ENCODE measurements around the gene PLEKHA5.
A peak's percentile ranks its signal among the peaks of the same experiment; 100 is the strongest.
"Not testable (repeated sequence)": the region's sequence is repeated elsewhere in the genome, so short reads cannot be mapped to it uniquely, and the experiment has no call there.

The PLEKHA5 gene

GRCh38 chr12:19285793-19286448 is 156.4 kb downstream of the PLEKHA5 start:
- DNase-seq, result no peak

GRCh38 chr12:19287302-19287701 is 157.8 kb downstream of the PLEKHA5 start:
- DNase-seq, result no peak

GRCh38 chr12:19288161-19288560 is 158.6 kb downstream of the PLEKHA5 start:
- DNase-seq, result no peak

GRCh38 chr12:19288603-19289244 is 159.2 kb downstream of the PLEKHA5 start:
- peak; percentile 27 for DNase-seq

GRCh38 chr12:19298836-19299605 is 169.5 kb downstream of the PLEKHA5 start:
- DNase-seq, result no peak

GRCh38 chr12:19299765-19300164 is 170.2 kb downstream of the PLEKHA5 start:
- no peak for DNase-seq

- DNase-seq, result no peak
Observed at GRCh38 chr12:19301223-19301622, 171.7 kb downstream of the PLEKHA5 start.

GRCh38 chr12:19301688-19302087 is 172.2 kb downstream of the PLEKHA5 start:
- DNase-seq, result no peak

GRCh38 chr12:19302100-19302640 is 172.6 kb downstream of the PLEKHA5 start:
- no peak for DNase-seq

- DNase-seq, result no peak
Observed at GRCh38 chr12:19303496-19303895, 174.0 kb downstream of the PLEKHA5 start.

- no peak for DNase-seq
Observed at GRCh38 chr12:19304149-19304750, 174.7 kb downstream of the PLEKHA5 start.

GRCh38 chr12:19305621-19306020 is 176.1 kb downstream of the PLEKHA5 start:
- not testable (repeated sequence) for DNase-seq

GRCh38 chr12:19306366-19306765 is 176.8 kb downstream of the PLEKHA5 start:
- no peak for DNase-seq

- DNase-seq, result no peak
Observed at GRCh38 chr12:19307451-19307850, 177.9 kb downstream of the PLEKHA5 start.

GRCh38 chr12:19311165-19311564 is 181.6 kb downstream of the PLEKHA5 start:
- DNase-seq, result no peak

GRCh38 chr12:19312637-19313036 is 183.1 kb downstream of the PLEKHA5 start:
- DNase-seq, result no peak

- DNase-seq, result no peak
Observed at GRCh38 chr12:19316425-19316824, 186.9 kb downstream of the PLEKHA5 start.

GRCh38 chr12:19322376-19322775 is 192.8 kb downstream of the PLEKHA5 start:
- no peak for DNase-seq

- no peak for DNase-seq
Observed at GRCh38 chr12:19323805-19324204, 194.3 kb downstream of the PLEKHA5 start.

- DNase-seq, result no peak
Observed at GRCh38 chr12:19326102-19326501, 196.6 kb downstream of the PLEKHA5 start.

GRCh38 chr12:19332196-19332595 is 202.7 kb downstream of the PLEKHA5 start:
- no peak for DNase-seq

GRCh38 chr12:19338405-19338804 is 208.9 kb downstream of the PLEKHA5 start:
- no peak for DNase-seq

- not testable (repeated sequence) for DNase-seq
Observed at GRCh38 chr12:19350850-19351249, 221.3 kb downstream of the PLEKHA5 start.

All from DMS79 treated with DMSO at 0.1 percent for 48 hours (cell line).